ENCODE data around the gene TOLLIP. TPM values are rescaled to one million over a fixed set of nuclear protein-coding genes. Genes with fewer than 3 reads are reported as not detected.

Gene TOLLIP
- total and polyA plus RNA-seq, 7 experiments from 2014 or later: 20.9 to 63.8 (median 46.7) TPM

DNA sequence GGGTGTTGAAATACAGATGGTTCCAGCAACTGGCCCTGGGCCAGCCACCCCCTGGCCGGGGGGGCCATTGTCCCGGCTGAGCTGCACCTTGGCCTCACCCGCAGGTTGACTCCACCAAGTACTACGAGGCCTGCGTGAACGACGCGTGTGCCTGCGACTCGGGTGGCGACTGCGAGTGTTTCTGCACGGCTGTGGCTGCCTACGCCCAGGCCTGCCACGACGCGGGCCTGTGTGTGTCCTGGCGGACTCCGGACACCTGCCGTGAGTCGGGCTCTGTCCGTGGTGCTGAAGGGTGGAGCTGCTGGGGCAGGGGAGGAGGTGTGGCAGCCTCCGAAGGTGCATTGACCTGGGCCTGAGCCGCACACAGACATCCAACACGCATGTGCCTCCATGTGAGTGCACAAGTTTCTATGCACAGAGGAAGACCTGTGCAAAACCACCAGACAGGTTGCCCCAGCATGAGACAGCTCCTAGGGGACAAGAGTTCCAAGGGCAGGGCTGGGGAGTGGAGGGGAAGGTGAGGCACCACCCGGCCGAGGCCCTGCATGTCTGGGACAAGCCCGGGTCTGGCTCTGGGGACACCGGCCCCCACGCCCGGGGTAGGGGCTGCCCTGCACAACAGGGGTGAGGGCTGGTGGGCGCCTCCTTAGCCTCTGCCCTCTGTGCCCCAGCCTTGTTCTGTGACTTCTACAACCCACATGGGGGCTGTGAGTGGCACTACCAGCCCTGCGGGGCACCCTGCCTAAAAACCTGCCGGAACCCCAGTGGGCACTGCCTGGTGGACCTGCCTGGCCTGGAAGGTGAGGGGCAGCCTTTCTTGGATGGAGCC lies 70.5 kb downstream of the TOLLIP start:
- Histone ChIP-seq H3K4me1 (ENCODE audit: control insufficient read depth in 2 of 2, insufficient read depth in 2 of 2, low read length in 2 of 2) (no peaks in the 10 kb centered on the region), H3K36me3 (ENCODE audit: control insufficient read depth in 2 of 3, insufficient read depth in 3 of 3, low read length in 3 of 3) (no peaks in the 10 kb centered on the region), H3K9me3 (ENCODE audit: control insufficient read depth in 2 of 3, low read length in 3 of 3) (no peaks in the 10 kb centered on the region), H3K27me3 (ENCODE audit: control insufficient read depth in 2 of 2, insufficient read depth in 2 of 2, low read length in 2 of 2) (no peaks in the 10 kb centered on the region), H3K4me3 (ENCODE audit: low read length) (no peak overlapping the region), H3K27ac (ENCODE audit: low read depth, low read length) (no peak overlapping the region)
- no peaks in the 10 kb centered on the region for H3K27me3 Mint-ChIP-seq
- POLR2A ChIA-PET: no interaction called here
- H3K4me1 Mint-ChIP-seq: no peaks in the 10 kb centered on the region
- CTCF ChIA-PET: no interaction called here
- no peaks in the 10 kb centered on the region for H3K36me3 Mint-ChIP-seq
- intact Hi-C loops (cut with micrococcal nuclease): no loop called here
- H3K27ac Mint-ChIP-seq: no peak overlapping the region
- no peak for ATAC-seq
- H3K4me3 Mint-ChIP-seq: no peak overlapping the region
- H3K9me3 Mint-ChIP-seq: peaks cover 0 to 6% (median 0%) of the 10 kb centered on the region in 11 donors
- no peak for DNase-seq

- no peaks in the 10 kb centered on the region for H3K36me3 Mint-ChIP-seq
- Histone ChIP-seq H3K4me3 (ENCODE audit: low read length) (no peak overlapping the region), H3K36me3 (ENCODE audit: control insufficient read depth in 2 of 3, insufficient read depth in 3 of 3, low read length in 3 of 3) (no peaks in the 10 kb centered on the region), H3K27ac (ENCODE audit: low read depth, low read length) (no peak overlapping the region), H3K4me1 (ENCODE audit: control insufficient read depth in 2 of 2, insufficient read depth in 2 of 2, low read length in 2 of 2) (no peaks in the 10 kb centered on the region), H3K9me3 (ENCODE audit: control insufficient read depth in 2 of 3, low read length in 3 of 3) (no peaks in the 10 kb centered on the region), H3K27me3 (ENCODE audit: control insufficient read depth in 2 of 2, insufficient read depth in 2 of 2, low read length in 2 of 2) (no peaks in the 10 kb centered on the region)
- H3K27ac Mint-ChIP-seq: no peak overlapping the region
- DNase-seq: no peak
- ChIA-PET POLR2A (no interaction called here), CTCF (no interaction called here)
- intact Hi-C loops (cut with micrococcal nuclease): no loop called here
- H3K4me1 Mint-ChIP-seq: no peaks in the 10 kb centered on the region
- ATAC-seq: no peak
- no peak overlapping the region for H3K4me3 Mint-ChIP-seq
- peaks cover 0 to 6% (median 0%) of the 10 kb centered on the region in 11 donors for H3K9me3 Mint-ChIP-seq
- H3K27me3 Mint-ChIP-seq: no peaks in the 10 kb centered on the region
These were observed 71.6 kb downstream of the TOLLIP start for GRCh38 chr11:1237851-1238250.

- DNase-seq (no peak), ATAC-seq (no peak)
- CTCF ChIA-PET: no interaction called here
- Mint-ChIP-seq H3K27me3 (no peaks in the 10 kb centered on the region), H3K36me3 (no peaks in the 10 kb centered on the region), H3K4me3 (no peak overlapping the region), H3K9me3 (no peaks in the 10 kb centered on the region), H3K4me1 (no peaks in the 10 kb centered on the region), H3K27ac (no peak overlapping the region)
- H3K4me3 ChIP-seq (ENCODE audit: low read length): no peak overlapping the region
- H3K36me3 ChIP-seq (ENCODE audit: control insufficient read depth in 2 of 3, insufficient read depth in 3 of 3, low read length in 3 of 3): no peaks in the 10 kb centered on the region
- POLR2A ChIA-PET: no interaction called here
- no peak overlapping the region for H3K27ac ChIP-seq (ENCODE audit: low read depth, low read length)
- H3K9me3 ChIP-seq (ENCODE audit: control insufficient read depth in 2 of 3, low read length in 3 of 3): no peaks in the 10 kb centered on the region
- no peaks in the 10 kb centered on the region for H3K27me3 ChIP-seq (ENCODE audit: control insufficient read depth in 2 of 2, insufficient read depth in 2 of 2, low read length in 2 of 2)
- H3K4me1 ChIP-seq (ENCODE audit: control insufficient read depth in 2 of 2, insufficient read depth in 2 of 2, low read length in 2 of 2): no peaks in the 10 kb centered on the region
- intact Hi-C loops (cut with micrococcal nuclease): no loop called here
These were observed 72.3 kb downstream of the TOLLIP start for GRCh38 chr11:1237128-1237580.

DNA sequence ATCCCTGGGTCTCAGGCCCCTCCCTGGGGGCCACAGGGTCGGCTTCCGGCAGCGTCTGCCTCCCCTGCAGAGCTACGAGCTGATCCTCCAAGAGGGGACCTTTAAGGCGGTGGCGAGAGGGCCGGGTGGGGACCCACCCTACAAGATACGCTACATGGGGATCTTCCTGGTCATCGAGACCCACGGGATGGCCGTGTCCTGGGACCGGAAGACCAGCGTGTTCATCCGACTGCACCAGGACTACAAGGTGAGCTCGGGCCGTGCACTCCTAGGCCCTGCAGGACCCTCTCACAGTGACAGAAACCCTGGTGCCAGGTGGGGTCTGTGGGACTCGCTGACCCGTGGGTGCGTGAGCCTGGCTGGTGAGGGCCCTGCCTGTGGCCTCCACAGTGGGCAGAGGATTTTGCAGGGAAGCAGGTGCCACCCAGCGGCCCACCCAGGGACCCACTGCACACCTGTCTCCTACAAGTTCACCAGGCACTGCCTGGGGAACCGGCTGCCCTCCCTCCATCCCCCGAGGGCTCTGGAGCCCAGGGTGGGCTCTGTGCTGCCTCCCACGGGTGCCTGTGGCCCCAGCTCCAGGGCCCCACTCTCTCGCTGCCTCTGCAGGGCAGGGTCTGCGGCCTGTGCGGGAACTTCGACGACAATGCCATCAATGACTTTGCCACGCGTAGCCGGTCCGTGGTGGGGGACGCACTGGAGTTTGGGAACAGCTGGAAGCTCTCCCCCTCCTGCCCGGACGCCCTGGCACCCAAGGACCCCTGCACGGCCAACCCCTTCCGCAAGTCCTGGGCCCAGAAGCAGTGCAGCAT lies 72.9 kb downstream of the TOLLIP start:
- no peaks in the 10 kb centered on the region for H3K27me3 ChIP-seq (ENCODE audit: control insufficient read depth in 2 of 2, insufficient read depth in 2 of 2, low read length in 2 of 2)
- intact Hi-C loops (cut with micrococcal nuclease): no loop called here
- ChIA-PET CTCF (no interaction called here), POLR2A (no interaction called here)
- H3K4me1 Mint-ChIP-seq: no peaks in the 10 kb centered on the region
- no peaks in the 10 kb centered on the region for H3K9me3 ChIP-seq (ENCODE audit: control insufficient read depth in 2 of 3, low read length in 3 of 3)
- no peaks in the 10 kb centered on the region for H3K36me3 Mint-ChIP-seq
- ATAC-seq (no peak), DNase-seq (no peak)
- H3K27ac ChIP-seq (ENCODE audit: low read depth, low read length): no peak overlapping the region
- H3K9me3 Mint-ChIP-seq: no peaks in the 10 kb centered on the region
- H3K4me3 Mint-ChIP-seq: no peak overlapping the region
- H3K4me3 ChIP-seq (ENCODE audit: low read length): no peak overlapping the region
- H3K27ac Mint-ChIP-seq: no peak overlapping the region
- H3K36me3 ChIP-seq (ENCODE audit: control insufficient read depth in 2 of 3, insufficient read depth in 3 of 3, low read length in 3 of 3): no peaks in the 10 kb centered on the region
- H3K4me1 ChIP-seq (ENCODE audit: control insufficient read depth in 2 of 2, insufficient read depth in 2 of 2, low read length in 2 of 2): no peaks in the 10 kb centered on the region
- H3K27me3 Mint-ChIP-seq: no peaks in the 10 kb centered on the region

DNA sequence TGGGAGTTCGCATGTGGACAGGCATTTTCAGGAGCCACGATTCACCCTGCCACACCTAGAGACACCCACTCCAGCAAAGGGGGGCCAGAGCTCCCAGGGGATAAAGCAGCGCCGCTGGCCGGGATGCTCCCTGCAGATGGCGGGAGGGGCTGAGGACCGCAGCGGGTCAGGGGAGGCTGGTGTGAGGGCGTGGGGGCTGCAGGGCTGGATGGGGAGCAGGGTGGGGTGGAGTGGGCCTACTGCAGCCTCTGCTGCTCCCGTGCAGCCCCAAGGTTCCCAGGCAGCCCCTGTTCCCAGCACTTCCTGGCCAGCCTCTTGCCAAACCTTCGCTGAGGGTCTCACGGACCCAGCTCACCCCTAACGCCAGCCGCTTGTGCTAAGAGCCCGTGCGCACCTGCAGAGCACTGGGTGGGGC lies 73.5 kb downstream of the TOLLIP start:
- no peaks in the 10 kb centered on the region for H3K4me1 ChIP-seq (ENCODE audit: control insufficient read depth in 2 of 2, insufficient read depth in 2 of 2, low read length in 2 of 2)
- intact Hi-C loops (cut with micrococcal nuclease): no loop called here
- Mint-ChIP-seq H3K27me3 (no peaks in the 10 kb centered on the region), H3K27ac (no peak overlapping the region), H3K36me3 (no peaks in the 10 kb centered on the region), H3K9me3 (no peaks in the 10 kb centered on the region), H3K4me1 (no peaks in the 10 kb centered on the region), H3K4me3 (no peak overlapping the region)
- H3K27ac ChIP-seq (ENCODE audit: low read depth, low read length): no peak overlapping the region
- ATAC-seq (no peak), DNase-seq (no peak)
- H3K36me3 ChIP-seq (ENCODE audit: control insufficient read depth in 2 of 3, insufficient read depth in 3 of 3, low read length in 3 of 3): no peaks in the 10 kb centered on the region
- POLR2A ChIA-PET: no interaction called here
- CTCF ChIA-PET: no interaction called here
- no peak overlapping the region for H3K4me3 ChIP-seq (ENCODE audit: low read length)
- H3K27me3 ChIP-seq (ENCODE audit: control insufficient read depth in 2 of 2, insufficient read depth in 2 of 2, low read length in 2 of 2): no peaks in the 10 kb centered on the region
- H3K9me3 ChIP-seq (ENCODE audit: control insufficient read depth in 2 of 3, low read length in 3 of 3): no peaks in the 10 kb centered on the region

- Mint-ChIP-seq H3K27ac (no peak overlapping the region), H3K4me1 (no peaks in the 10 kb centered on the region), H3K9me3 (no peaks in the 10 kb centered on the region), H3K4me3 (no peak overlapping the region), H3K36me3 (no peaks in the 10 kb centered on the region), H3K27me3 (no peaks in the 10 kb centered on the region)
- no peaks in the 10 kb centered on the region for H3K4me1 ChIP-seq (ENCODE audit: control insufficient read depth in 2 of 2, insufficient read depth in 2 of 2, low read length in 2 of 2)
- DNase-seq: no peak
- no peak overlapping the region for H3K27ac ChIP-seq (ENCODE audit: low read depth, low read length)
- H3K4me3 ChIP-seq (ENCODE audit: low read length): no peak overlapping the region
- no peaks in the 10 kb centered on the region for H3K36me3 ChIP-seq (ENCODE audit: control insufficient read depth in 2 of 3, insufficient read depth in 3 of 3, low read length in 3 of 3)
- no peaks in the 10 kb centered on the region for H3K27me3 ChIP-seq (ENCODE audit: control insufficient read depth in 2 of 2, insufficient read depth in 2 of 2, low read length in 2 of 2)
- no peak for ATAC-seq
- intact Hi-C loops (cut with micrococcal nuclease): no loop called here
- ChIA-PET POLR2A (no interaction called here), CTCF (no interaction called here)
- no peaks in the 10 kb centered on the region for H3K9me3 ChIP-seq (ENCODE audit: control insufficient read depth in 2 of 3, low read length in 3 of 3)
These were observed 74.0 kb downstream of the TOLLIP start for GRCh38 chr11:1235306-1235900.
